HuH-7 (cell line): ENCODE results near the gene HSFX3.
"Not testable (repeated sequence)": the region's sequence is repeated elsewhere in the genome, so short reads cannot be mapped to it uniquely, and the experiment has no call there.

Experiments used
- DNase-seq: peaks from one replicate; pipeline ENCODE4 v3.0.0; 2011; ENCODE audit warnings: low spot score

The HSFX3 gene

DNA sequence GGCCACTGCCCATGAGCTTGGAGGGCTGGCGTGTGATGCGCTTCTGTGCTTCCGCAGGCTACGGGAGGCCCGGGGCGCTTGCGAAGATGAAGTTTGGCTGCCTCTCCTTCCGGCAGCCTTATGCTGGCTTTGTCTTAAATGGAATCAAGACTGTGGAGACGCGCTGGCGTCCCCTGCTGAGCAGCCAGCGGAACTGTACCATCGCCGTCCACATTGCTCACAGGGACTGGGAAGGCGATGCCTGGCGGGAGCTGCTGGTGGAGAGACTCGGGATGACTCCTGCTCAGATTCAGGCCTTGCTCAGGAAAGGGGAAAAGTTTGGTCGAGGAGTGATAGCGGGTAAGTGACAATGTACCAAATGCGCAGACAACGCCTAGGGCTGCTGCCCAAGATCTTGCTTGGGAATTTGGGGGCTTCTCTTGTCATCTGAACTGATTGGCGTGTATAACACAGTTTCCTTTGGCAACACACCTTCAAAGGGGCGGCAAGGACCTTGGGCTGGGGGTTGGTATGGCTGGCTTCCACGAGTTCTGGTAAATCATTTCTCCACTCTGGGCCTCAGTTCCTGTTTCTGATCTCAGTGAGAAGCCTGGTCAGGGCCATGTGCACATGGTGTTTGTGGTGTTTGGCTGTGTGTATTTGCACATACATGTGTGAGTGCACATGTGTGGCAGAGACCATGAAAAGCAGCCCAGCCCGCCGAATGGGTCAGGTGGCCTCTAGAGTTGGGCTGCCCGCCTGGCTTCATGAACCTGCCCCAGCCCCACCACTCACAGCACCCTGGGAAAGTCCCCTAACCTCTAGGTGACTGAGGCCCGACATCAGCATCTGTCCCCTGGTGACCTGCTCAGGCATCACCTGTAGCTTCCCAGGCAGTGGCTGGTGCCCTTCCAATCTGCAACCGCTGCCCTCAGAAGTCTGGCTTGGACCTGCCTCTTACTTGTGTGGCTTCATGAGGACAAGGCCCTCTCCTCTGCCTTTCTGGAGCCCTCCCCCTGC lies 3.9 kb downstream of the HSFX3 start:
- DNase-seq: not testable (repeated sequence)

DNA sequence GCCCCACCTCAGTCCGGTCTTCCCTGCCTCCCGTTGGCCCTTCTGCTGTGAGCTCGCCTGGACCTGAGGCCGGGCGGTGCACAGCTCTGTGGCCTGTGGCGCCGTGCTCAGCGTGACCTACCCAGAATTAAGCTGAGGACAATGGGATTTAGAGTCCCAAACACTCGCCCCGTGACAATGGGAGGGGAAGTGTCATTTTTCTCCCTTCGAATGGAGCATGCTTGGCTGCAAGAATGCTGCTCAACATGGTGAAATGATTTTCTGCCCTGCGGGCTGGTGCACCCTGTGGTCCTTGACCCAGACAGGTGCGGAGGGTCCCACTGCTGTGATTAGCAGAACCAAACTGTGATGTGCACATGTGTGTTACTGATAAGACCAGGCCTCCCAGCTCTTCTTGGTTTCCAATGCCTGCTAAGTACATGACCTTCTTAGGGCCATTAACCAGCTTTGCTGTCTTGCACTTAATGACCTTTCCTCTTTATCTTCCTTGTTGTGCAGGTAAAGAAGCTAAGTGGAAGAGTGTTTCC lies 8.1 kb downstream of the HSFX3 start:
- DNase-seq: no peak

DNA sequence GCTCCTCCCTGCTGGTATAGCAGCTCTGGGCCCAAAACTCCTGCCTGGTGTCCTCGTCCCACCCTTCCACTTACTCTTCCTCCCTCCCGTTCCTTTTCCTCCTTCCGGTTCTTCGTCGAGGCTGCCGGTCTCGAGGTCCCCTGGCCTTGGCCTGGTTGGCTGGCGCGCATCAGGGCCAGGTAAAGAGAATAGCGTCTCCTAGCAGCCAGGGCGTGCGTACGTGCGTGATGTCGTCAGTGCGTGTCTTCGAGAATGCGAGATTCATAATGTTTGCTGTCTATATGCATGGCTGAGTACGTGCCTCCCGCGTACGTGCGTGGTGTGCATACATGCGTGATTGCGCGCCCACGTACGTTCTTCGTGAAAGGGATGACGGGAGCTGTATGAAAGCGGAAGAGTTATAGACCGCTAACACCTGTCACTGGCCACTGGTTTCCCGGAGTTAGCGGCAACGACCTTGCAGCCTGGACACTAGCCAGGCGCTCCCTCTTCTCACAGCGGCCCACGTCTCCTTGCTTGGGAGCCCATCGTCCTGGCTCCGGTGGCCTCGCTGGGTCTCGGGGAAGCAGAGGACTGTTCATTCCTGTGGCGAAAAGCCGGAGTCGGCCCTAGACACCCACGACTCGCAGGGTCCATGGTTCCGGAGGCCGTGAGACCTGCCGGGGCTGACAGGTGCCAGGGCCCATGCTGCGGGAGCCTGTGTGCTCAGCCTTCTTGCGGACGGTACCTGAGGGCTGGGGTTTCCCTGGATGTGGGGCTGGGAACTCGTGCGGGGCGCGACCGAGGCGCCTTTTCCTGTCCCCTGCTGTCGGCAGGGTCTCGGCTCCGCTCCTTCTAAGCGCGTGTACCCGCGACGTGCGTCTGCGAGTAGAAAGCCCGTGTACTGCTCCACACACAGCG lies 8.9 kb downstream of the HSFX3 start, which contains the start of gene EOLA1:
TSS of gene EOLA1 (plus strand) at position 392 of the 900 bp plus-strand sequence. CDS start 4,619 bp downstream, outside the sequence.
- DNase-seq: peak; percentile 54

DNA sequence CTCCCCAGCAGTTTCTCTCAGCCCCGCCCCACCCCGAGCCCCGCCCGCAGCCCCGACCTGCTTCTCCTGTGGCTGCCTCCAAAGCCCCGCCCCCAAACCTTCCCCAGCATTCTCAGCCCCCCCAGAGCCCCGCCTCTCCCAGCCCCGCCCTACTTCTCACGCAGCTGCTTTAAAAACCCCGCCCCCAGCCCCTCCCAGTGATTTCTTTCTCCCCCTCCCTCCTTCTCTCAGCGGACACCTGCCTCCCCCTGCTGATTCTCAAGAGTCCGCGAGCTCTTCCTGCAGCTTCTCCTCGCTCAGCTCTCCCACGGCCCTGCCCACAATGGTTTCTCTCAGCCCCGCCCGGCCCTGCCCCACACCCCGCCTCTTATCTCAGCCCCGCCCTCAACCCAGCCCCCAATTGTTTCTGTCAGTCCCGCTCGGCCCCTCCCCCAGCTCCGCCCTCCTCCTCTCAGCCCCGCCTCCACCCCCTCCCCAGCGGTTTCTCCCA lies 9.5 kb downstream of the HSFX3 start:
- peak; percentile 61 for DNase-seq

DNA sequence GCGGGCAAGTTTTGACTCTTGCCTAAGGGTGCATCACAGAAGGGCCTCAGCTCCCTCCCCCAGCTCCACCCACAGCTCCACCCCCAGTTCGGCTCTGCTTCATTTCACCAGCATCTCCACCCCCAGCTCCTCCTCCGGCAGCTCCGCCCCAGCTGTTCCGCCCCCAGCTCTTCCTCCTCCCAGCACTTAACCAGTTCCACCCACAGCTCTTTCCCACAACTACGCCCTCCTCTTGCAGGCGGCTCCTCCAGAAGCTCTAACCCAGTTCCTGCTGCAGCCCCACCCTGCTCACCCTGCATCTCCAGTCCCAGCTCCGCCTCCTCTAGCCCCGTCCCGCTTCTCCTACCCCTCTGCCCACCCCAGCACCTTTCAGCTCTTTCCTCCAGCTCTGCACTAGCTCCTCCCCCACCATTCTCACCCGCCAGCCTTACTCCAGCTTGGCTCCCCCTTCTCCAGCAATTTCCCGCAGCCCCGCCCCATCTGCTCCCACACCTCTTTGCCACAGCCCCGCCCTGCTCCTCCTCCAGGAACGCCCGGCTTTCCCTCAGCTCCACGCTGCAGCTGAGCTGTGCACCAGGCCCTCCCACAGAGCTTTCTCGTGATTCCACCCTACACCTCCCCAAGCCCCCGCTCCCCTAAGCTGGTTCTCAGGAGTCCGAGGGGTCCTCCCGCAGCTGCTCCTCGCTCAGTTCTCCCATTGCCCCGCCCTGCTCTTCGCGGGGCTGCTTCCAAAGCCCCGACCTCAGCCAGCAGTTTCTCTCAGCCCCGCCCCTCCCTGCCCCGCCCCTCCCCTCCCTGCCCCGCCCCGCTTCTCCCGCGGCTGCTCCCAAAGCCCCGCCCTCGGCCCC lies 10.2 kb downstream of the HSFX3 start:
- DNase-seq: peak; percentile 56

DNA sequence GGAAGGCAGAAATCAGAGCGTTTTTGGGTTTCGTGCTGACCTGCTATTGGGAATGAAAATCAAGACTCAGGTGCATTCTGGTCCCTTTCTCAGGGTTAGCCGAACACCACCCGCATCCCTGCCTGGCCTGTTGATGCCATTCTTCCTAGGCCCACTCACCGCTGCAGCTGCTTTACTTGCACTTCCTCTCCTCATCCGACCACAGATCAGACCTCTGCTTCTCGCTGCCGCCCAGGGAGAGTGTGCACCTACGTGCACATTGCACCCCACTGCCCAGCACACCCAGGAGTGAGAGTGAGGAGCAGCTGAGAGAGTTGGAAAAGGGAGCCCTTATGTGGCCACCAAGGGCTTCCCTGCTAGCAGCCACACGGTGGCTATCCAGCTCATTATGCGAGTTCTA lies 12.2 kb downstream of the HSFX3 start:
- not testable (repeated sequence) for DNase-seq

DNA sequence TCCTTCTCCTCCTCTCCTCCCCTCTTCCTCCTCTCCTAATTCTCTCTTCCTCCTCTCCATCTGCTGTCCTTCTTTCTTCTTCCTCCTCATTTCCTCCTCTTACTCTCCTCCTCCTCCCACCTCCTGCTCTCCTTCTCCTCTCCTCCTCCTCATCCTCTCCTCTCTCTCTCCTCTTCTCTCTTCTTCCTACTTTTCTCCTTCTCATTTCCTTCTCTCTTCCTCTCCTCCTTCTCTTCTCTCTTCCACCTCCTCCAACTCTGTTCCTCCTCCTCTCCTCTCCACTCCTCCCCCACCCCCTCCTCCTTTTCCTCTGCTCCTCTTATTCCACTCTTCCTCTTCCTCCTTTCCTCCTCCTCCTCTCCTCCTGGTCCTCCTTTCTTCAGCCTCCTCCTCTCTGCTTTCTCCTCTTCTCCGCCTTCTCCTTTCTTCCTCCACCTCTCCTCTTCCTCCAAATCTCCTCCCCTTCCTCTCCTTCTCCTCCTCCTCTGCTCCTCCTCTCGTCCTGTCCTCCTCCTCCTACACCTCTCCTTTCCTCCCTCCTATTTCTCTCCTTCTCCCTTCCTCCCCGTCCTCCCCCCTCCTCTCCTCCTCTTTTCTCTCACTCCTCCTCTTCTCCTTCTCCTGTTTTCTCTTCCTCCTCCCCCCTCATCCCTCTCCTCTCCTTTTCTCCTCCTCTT lies 14.7 kb downstream of the HSFX3 start:
- not testable (repeated sequence) for DNase-seq

DNA sequence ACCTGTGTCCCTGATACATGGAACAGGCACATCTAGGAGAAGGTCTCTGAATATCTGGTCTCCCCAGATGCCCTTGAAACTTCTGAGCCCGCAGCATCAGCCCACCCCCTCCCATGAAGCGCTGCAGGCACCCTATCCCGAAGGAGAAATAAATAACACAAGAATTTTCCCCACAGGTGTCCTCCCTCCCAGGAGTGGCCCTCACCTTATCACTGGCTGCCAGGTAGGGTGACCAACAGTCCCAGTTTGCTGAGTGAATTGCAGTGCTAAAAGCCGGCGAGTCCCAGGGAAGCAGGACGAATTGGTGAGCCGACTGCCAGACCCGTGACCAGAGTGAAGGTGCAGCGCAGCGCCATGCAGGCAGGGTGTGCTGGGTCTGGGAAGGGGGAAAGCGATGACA lies 15.7 kb downstream of the HSFX3 start:
- not testable (repeated sequence) for DNase-seq

DNA sequence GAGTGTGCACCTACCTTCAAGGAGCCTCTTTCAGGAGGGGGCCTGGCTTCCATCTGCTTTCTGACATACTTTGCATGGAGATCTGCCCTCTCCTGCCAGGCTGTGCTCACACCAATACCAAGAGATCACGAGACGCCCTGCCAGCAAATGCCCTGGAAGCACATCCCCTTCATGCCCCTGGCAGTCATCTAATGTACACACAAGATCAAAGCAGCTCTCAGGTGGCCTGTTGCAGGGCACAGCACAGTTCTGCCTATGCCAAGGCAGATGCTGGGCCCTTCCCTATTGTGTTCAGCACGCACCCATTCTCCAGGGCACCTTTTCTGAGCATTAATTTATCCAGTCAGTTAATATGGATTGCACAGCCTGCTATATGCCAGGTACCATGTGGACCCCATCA lies 16.9 kb downstream of the HSFX3 start:
- not testable (repeated sequence) for DNase-seq

DNA sequence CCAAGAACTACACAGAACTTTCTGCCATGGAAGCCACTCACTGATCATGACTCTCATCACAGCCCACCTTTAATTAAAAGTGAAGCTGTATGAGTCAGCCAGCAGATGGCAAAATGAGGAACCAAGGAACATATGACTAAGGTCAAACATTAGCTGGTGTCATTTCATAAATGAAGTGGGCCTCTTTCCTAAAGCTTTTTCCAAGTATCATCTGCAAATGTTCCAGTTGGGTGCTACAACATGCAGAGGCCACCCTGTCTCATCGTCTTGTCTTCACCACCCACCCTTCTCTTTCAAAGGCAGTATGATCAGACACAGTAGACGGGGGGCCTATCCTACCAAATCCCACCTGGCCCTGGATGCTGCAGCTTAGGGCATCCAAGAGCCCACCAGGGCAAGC lies 18.1 kb downstream of the HSFX3 start:
- no peak for DNase-seq

DNA sequence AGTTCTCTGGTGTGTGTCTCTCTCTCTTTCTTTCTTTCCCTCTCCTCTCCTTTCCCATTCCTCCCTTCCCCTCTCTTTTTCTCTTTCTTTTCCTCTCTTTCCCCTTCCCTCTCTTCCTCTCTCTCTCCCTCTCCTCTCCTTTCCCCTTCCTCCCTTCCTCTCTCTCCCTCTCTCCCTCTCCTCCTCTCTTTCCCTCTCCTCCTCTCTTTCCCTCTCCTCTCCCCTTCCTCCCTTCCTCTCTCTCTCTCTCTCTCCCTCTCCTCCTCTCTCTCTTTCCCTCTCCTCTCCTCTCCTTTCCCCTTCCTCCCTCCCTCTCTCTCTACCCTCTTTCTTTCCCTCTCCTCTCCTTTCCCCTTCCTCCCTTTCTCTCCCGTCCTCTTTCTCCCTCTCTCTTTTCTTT lies 21.3 kb downstream of the HSFX3 start:
- DNase-seq: no peak

DNA sequence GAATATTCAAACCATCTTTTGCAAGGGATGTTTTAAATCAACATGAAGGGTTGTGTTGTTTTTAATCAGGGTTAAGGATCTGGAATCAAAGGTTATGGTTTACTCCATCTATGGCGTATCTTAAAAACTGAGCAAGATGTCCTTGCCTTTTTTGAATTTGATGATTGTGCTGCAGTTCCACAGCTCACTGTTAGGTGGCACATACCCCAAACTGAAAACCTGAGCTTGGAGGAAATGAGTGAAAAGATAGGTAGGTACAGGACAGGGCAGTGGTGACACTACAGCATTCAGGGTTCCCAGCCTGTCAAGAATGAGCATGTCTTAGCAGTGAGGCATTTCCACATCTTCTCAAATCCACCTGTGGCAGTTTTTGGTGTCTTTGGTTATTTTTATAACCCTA lies 22.0 kb downstream of the HSFX3 start:
- no peak for DNase-seq

DNA sequence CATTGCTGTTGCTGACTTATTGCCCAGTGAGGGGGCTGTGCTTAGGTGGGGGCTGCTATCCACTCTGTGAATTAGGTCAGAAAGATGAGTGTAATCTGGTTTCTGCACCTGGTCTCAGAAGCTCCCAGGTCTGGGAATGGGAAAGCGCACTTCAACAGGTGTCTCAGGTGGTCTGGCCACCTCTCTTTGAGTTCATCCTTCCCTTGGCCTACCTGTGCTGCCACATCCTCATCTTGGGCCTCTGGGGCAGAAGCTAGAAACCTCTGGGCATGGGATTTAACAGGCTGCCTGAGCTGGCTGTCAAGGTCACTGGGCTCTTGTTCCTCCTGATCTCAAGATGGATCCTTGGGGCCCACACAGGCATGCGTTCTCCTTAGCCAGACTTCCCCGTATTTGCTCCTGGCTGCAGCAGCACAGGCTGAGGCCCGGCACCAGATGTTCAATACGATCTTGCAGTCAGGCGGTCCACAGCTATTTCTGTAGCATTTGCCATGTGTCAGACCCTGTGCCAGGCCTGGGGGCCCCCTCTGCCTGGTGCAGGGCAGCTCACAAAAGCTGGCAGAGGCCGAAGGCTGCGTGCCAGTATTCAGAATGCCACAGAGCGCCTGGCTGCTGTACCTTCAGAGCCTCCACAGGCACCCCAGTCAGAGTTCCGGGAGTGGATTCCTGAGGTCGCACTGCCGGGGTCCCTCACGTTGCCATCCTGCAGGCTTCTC lies 23.2 kb downstream of the HSFX3 start:
- not testable (repeated sequence) for DNase-seq

DNA sequence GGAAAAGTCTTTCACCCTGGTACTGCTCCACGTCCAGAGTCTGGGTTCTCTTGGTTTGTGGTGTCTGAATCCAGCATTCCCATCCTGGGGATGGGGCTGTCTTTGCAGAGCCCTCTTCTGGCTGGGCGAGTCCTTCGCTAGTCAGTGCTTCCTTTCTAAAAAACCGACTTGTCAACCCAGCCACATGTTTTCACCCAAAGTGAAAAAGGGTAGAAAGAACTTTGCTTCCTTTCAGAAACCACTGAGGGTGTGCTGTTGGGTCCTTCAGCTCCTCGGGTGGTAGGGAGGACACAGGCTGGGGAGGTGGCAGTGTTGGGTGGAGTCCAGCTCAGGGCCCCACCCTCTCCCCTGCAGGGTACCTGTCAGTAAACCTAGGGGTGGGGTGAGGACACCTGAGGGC lies 23.8 kb downstream of the HSFX3 start:
- not testable (repeated sequence) for DNase-seq

DNA sequence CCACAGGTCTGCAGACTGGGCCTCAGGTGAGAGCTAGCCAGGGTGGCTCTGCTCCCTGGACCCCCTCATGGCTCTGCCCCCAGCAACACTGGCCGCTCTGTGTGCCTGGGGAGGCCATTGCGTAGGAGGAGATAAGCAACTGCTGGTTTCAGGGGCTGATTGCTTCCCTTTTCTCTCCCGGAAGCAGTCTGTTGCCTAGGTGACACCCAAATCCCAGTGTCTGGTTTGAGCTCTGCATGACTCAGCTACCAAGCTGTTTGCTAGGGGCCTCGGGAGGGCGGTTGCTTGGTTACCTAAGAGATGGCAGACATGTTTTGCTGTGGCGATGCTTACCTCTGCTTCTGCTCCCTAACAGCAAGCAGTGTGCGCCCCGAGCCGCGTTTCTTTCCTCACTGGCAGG lies 24.3 kb downstream of the HSFX3 start:
- DNase-seq: not testable (repeated sequence)

DNA sequence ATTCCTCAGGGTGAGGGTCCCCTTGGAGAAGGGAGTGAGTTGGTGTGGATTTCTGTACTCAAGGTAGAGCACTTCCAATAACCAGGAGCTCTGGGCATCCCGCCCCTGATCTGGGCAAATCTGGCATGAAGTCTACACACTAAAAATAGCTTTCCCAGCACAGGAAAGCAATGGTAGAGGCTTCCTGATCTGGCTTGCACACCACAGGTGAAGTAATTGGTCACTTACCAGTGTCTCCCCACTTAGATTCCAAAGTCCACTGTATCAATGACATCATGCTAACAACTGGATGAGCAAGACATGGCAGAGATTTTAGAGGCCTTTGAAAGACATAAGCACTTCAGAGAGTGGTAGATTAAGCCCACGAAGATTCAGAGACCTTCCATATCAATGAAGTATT lies 26.8 kb downstream of the HSFX3 start:
- no peak for DNase-seq

DNA sequence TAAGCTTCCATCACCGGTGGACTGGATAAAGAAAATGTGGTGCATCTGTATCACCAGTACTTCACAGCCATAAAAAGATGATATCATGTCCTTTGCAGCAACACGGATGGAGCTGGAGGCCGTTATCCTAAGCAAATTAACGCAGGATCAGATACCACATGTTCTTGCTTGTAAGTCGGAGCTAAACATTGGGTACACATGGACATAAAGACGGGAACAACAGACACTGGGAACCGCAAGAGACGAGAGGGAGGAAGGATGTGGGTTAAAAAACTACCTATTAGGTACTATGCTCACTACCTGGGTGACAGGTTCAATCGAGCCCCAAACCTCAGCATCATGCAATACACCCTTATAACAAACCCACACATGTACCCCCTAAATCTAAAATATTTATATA lies 28.3 kb downstream of the HSFX3 start:
- no peak for DNase-seq

DNA sequence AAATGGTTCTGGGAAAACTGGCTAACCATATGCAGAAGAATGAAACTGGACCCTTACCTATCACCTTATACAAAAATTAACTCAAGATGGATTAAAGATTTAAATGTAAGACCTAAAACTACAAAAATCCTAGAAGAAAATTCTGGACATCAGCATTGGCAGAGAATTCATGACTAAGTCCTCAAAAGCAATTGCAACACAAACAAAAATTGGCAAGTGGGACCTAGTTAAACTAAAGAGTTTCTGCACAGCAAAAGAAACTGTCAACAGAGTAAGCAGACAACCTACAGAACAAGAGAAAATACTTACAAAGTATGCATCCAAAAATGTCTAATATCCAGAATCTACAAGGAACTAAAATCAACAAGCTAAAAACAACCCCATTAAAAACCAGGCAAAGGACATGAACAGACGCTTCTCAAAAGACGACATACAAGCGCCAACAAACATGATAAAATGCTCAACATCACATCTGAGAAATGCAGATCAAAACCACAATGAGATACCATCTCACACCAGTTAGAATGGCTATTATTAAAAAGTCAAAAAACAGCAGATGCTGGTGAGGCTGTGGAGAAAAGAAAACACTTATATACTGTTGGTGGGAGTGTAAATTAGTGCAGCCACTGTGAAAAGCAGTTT lies 29.0 kb downstream of the HSFX3 start:
- DNase-seq: not testable (repeated sequence)

DNA sequence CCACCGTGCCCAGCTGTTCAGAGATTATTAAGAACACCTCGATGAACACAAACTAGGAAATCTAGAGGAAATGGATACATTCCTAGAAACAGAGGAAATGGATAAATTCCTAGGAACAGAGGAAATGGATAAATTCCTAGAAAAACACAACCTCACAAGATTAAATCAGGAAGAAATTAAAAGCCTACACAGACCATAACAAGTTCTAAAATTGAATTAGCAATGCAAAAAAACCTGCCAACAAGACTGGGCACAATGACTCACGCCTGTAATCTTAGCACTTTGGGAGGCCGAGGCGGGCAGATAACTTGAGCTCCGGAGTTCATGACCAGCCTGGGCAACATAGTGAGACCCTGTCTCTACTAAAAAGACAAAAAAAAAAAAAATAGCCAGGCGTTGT lies 31.5 kb downstream of the HSFX3 start:
- DNase-seq: no peak
